ENCODE results near the gene CTRB2. TPM values are rescaled to one million over a fixed set of nuclear protein-coding genes. Genes with fewer than 3 reads are reported as not detected.

The CTRB2 gene
- total and polyA plus RNA-seq, 3 donors from 2014 or later: 0.63 to 1.1 (median 0.69) TPM

DNA sequence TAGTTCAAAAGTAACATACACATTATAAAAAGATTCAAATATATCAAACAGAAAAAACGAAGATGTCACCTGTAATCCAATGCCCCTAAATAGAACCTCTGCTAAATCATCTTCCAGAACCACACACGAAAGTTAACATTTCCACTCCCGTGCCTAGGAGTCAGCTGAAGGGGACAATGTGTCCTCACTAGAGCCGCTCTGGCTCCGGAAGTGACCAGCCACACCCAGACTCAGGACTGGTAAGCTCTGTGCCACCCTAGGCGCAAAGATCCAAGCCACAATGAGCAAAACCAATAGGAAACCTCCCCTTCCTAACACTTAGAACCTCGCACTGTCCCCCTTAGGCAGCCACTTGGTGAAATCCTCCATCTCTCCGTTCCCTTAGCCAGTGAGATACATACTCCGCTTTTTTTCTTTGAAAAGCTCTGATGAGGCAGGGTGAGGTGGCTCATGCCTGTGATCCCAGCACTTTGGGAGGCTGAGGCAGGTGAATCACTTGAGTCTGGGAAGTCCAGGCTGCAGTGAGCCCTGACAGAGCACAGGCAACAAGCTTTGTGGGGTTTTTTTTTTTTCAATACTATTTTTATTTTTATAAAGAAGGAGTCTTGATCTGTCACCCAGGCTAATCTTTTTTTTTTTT, 23.6 kb upstream of the CTRB2 start:
- no peak for TF ChIP-seq POLR2A (IDR thresholded peaks at IDR 0.05)
- TF ChIP-seq, protein P1, sequence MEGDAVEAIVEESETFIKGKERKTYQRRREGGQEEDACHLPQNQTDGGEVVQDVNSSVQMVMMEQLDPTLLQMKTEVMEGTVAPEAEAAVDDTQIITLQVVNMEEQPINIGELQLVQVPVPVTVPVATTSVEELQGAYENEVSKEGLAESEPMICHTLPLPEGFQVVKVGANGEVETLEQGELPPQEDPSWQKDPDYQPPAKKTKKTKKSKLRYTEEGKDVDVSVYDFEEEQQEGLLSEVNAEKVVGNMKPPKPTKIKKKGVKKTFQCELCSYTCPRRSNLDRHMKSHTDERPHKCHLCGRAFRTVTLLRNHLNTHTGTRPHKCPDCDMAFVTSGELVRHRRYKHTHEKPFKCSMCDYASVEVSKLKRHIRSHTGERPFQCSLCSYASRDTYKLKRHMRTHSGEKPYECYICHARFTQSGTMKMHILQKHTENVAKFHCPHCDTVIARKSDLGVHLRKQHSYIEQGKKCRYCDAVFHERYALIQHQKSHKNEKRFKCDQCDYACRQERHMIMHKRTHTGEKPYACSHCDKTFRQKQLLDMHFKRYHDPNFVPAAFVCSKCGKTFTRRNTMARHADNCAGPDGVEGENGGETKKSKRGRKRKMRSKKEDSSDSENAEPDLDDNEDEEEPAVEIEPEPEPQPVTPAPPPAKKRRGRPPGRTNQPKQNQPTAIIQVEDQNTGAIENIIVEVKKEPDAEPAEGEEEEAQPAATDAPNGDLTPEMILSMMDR (IDR thresholded peaks at IDR 0.05): no peak
- H3K4me3 ChIP-seq: no peak overlapping the region
- WGBS, 2 donors: 64 to 80% methylated on average over 9 of the region's 9 CpGs
- H3K36me3 ChIP-seq (ENCODE audit: low read depth, missing control alignments): no peaks in the 10 kb centered on the region
- no peaks in the 10 kb centered on the region for H3K27me3 ChIP-seq
- H3K9me3 ChIP-seq: no peaks in the 10 kb centered on the region
- no peak overlapping the region for H3K27ac ChIP-seq
- intact Hi-C loops (cut with DNase I; ENCODE audit: low total_unique reads): loop anchor here (10.0 kb wide), 1 partner anchor 154 kb away; no protein-coding TSS in a partner anchor
- peaks cover 21% of the 10 kb centered on the region for H3K4me1 ChIP-seq
- no peak for DNase-seq

DNA sequence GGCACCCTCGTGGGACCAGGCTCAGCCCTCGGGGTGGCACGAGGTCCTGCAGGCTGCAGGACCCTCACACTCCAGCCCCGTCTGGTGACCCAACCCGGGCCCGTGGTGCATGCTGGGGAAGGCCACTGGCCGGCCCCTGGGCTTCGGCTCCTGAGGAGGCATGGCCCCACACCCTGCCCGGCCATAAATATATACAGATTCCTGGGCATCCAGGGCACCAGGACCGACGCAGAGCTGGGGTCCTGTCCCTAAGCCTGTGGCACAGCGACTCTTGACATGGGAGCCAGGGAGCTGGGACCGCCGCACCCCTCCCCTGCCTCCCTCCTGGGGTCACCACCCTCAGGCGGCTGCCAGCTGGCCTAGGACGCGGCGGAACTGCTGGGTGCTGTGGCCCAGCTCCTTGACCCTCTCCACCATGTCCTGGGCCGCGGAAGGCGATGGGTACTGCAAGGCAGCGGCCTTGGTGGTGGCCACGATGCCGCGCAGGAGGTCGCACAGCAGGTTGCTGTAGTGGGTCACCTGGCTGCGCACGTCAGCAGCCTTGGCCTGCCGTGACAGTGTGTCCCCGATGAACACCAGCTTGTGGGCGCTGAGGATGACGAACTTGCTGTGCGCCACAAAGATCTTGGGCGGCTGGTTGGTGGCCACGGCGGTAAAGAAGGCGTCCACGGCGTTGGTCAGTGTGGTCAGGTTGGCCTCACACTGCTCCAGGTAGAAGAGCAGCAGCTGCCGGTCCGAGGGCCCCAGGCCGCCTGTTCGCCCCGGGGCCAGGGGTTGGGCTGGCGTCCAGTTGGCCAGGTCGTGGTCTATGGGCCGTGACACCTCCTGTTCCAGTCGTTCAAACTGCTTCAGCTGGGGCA, 22.4 kb upstream of the CTRB2 start:
- 90 to 100% methylated on average over 6 to 48 of the region's 48 CpGs for WGBS, 2 donors
- no peak overlapping the region for H3K27ac ChIP-seq
- H3K4me3 ChIP-seq: no peak overlapping the region
- H3K27me3 ChIP-seq: no peaks in the 10 kb centered on the region
- no peaks in the 10 kb centered on the region for H3K9me3 ChIP-seq
- no peaks in the 10 kb centered on the region for H3K36me3 ChIP-seq (ENCODE audit: low read depth, missing control alignments)
- TF ChIP-seq, protein P1 (IDR thresholded peaks at IDR 0.05): no peak
- TF ChIP-seq POLR2A (IDR thresholded peaks at IDR 0.05): no peak
- no peak for DNase-seq
- H3K4me1 ChIP-seq: peaks cover 10% of the 10 kb centered on the region
- intact Hi-C loops (cut with DNase I; ENCODE audit: low total_unique reads): loop anchor here (10.0 kb wide), 1 partner anchor 155 kb away; no protein-coding TSS in a partner anchor

DNA sequence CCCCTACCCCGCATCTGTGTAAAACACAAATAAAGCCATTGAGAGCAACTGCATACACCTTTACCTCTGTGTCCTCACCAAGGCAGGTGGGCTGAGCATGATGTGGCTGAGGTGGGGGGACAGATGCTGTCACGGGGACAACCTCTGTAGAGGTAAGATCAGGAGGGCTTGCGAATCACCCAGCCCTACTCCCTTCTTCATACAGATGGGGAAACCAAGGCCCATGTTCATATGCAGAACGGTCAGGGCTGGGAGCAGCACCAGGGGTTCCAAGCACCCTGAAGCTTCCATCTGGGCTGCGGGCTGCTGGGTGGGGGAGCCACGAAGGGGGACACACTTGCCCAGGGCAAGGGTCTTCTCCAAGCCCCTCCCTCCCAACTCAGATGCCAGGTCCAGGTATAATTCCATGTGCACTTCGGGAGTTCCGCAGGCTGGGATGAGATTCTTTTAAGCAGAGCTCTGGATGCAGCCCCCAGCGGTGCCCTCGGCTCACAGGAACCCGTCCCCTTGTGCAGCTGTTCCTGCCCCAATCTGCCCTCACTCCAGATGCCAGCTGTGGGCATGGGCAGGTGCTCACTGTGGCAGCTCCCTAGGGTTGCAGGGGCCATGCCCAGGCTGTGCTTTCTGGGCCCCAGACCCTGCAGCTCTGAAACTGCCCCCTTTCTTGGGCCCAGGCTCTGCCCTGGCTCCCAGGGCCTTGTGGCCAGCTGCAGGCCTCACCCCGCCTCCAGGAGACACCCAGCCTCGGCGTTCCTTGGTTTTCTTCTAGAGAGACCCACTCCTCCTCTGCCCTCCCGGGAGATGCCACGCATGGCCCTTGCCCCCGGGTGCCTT, 21.4 kb upstream of the CTRB2 start:
- Histone ChIP-seq H3K36me3 (ENCODE audit: low read depth, missing control alignments) (no peaks in the 10 kb centered on the region), H3K4me1 (peaks cover 1% of the 10 kb centered on the region), H3K27ac (no peak overlapping the region), H3K9me3 (no peaks in the 10 kb centered on the region), H3K4me3 (no peak overlapping the region), H3K27me3 (no peaks in the 10 kb centered on the region)
- no peak for DNase-seq
- WGBS, 2 donors: 86 to 90% methylated on average over 17 of the region's 17 CpGs
- intact Hi-C loops (cut with DNase I; ENCODE audit: low total_unique reads): no loop called here
- no peak for TF ChIP-seq POLR2A (IDR thresholded peaks at IDR 0.05)
- TF ChIP-seq, protein P1 (IDR thresholded peaks at IDR 0.05): no peak

DNA sequence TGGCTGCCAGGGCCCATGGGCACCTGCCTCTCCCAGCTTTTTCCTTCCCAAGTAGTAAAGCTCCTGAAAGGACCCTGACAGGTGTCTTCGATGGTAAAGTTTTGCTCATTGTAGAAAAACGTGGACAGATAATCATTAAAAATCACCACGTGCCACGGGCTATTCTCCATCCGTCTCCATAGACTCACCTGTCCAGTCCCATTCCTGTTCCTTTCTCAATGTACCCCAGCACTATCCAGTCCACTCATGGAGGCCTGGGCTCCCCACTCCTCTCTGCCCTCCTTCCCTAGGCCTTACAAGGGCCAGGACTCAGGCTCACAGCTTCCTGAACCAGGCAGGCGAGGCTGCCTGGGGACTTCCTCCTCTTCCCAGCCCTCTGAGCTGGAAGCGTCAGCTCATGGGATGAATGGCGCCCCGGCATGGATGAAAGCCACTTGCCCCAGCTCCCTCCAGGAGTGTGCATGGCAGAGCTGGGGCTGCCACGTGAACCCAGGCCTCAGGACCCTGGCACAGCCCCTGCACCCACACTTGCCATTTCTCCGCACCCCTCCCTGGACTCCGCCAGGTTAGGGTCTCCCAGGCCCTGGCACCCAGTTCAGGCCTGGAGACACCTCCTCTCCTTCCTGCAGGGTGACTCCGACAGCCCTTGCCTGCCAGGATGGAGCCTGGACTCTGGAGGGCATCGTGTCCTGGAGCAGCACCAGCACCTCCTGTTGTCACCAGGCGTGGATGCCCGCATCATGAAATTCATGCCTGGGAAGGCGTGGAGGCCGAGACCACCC, 20.6 kb upstream of the CTRB2 start:
- intact Hi-C loops (cut with DNase I; ENCODE audit: low total_unique reads): no loop called here
- Histone ChIP-seq H3K9me3 (no peaks in the 10 kb centered on the region), H3K4me3 (no peak overlapping the region), H3K4me1 (peaks cover under 1% of the 10 kb centered on the region), H3K27ac (no peak overlapping the region), H3K36me3 (ENCODE audit: low read depth, missing control alignments) (no peaks in the 10 kb centered on the region), H3K27me3 (no peaks in the 10 kb centered on the region)
- WGBS, 2 donors: 88 to 90% methylated on average over 18 of the region's 18 CpGs
- DNase-seq: no peak
- TF ChIP-seq, protein P1 (IDR thresholded peaks at IDR 0.05): no peak
- TF ChIP-seq POLR2A (IDR thresholded peaks at IDR 0.05): no peak
